HEK293 (cell line): ENCODE results near the gene BCAN.

Experiments
- GLI2 ChIP-seq: fragments of 450-650 bp; formaldehyde crosslinking; IDR thresholded peaks from 2 replicates; pipeline ENCODE4; 2017; ENCODE audit warnings: missing biosample characterization, missing genetic modification characterization, low read depth, borderline replicate concordance
- ZNF449 ChIP-seq: fragments of 450-650 bp; formaldehyde crosslinking; IDR thresholded peaks from 2 replicates; pipeline ENCODE4 v1.5.1; 2017; ENCODE audit warnings: missing biosample characterization, mild to moderate bottlenecking, missing genetic modification characterization, moderate library complexity
- TF ChIP-seq, protein P1 (sequence below): fragments of 450-650 bp; formaldehyde crosslinking; IDR thresholded peaks from 2 replicates; pipeline ENCODE4 v1.5.1; 2016; ENCODE audit warnings: missing biosample characterization, missing genetic modification characterization

DNA sequence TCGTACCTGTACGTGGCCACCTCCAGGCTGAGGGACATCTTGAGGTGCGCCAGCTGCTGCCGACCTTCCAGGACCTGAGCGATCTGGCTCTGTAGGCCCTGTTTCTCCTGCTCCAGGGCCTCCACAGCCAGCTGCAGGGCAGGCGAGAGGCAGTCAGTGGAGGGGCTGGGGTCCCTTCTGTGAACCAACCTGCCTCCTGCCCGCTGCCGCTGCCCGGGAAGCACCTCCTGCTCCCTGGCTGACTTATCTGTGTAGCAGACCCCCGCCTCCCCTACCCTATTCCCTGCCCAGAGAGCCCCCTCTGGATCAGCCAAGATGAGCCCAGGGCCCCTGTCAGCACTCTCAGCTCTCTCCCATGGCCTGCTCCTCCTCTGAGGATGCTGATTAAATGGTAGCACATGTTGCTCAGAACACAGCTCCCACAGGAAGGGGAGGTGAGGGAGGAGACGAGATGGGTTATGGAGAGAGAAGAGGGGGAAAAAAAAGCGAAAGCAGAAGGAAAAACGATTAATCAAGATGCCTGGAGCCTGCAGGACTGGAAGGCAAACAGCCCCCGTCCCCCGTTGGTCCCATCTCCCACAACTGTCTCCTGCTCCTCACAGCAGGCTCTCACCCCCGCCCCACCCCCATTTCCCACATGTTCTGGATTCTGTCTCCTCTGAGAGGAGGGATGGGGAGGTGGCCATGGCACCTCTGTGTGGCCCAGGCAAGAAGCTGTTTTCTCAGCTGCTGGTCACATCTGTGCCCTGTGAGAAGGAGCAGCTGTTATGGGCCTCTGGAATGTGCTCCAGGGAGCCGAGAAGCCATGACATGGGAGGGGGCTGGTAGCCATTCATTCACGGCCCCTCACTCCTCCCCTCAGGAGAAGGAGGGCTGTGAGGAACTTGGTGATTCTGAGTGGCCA lies 33.5 kb downstream of the BCAN start:
- TF ChIP-seq ZNF449 (tag by site-specific recombination) (no peak), GLI2 (tag by site-specific recombination) (no peak)
- TF ChIP-seq, protein P1, sequence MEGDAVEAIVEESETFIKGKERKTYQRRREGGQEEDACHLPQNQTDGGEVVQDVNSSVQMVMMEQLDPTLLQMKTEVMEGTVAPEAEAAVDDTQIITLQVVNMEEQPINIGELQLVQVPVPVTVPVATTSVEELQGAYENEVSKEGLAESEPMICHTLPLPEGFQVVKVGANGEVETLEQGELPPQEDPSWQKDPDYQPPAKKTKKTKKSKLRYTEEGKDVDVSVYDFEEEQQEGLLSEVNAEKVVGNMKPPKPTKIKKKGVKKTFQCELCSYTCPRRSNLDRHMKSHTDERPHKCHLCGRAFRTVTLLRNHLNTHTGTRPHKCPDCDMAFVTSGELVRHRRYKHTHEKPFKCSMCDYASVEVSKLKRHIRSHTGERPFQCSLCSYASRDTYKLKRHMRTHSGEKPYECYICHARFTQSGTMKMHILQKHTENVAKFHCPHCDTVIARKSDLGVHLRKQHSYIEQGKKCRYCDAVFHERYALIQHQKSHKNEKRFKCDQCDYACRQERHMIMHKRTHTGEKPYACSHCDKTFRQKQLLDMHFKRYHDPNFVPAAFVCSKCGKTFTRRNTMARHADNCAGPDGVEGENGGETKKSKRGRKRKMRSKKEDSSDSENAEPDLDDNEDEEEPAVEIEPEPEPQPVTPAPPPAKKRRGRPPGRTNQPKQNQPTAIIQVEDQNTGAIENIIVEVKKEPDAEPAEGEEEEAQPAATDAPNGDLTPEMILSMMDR (tag by site-specific recombination) = no peak
